Measurements from ENCODE around the gene SREBF1. TPM values are rescaled to one million over a fixed set of nuclear protein-coding genes. Genes with fewer than 3 reads are reported as not detected.

SREBF1 gene
- total RNA-seq, 1 donor from 2014 or later: 83.0 TPM

- H3K4me3 ChIP-seq (ENCODE audit: low read depth, low read length): no peak overlapping the region
- H3K36me3 ChIP-seq (ENCODE audit: control insufficient read depth, insufficient read depth, low read length): peaks cover 6% of the 10 kb centered on the region
- TF ChIP-seq, protein P1, sequence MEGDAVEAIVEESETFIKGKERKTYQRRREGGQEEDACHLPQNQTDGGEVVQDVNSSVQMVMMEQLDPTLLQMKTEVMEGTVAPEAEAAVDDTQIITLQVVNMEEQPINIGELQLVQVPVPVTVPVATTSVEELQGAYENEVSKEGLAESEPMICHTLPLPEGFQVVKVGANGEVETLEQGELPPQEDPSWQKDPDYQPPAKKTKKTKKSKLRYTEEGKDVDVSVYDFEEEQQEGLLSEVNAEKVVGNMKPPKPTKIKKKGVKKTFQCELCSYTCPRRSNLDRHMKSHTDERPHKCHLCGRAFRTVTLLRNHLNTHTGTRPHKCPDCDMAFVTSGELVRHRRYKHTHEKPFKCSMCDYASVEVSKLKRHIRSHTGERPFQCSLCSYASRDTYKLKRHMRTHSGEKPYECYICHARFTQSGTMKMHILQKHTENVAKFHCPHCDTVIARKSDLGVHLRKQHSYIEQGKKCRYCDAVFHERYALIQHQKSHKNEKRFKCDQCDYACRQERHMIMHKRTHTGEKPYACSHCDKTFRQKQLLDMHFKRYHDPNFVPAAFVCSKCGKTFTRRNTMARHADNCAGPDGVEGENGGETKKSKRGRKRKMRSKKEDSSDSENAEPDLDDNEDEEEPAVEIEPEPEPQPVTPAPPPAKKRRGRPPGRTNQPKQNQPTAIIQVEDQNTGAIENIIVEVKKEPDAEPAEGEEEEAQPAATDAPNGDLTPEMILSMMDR (IDR thresholded peaks at IDR 0.05; ENCODE audit: insufficient read depth, low read length, poor library complexity, severe bottlenecking): no peak
- no peak for DNase-seq (ENCODE audit: low read depth)
- no peaks in the 10 kb centered on the region for H3K27me3 ChIP-seq (ENCODE audit: control insufficient read depth, insufficient read depth, low read length)
Measured at GRCh38 chr17:17805575-17805974, 31.2 kb downstream of the SREBF1 start.

DNA sequence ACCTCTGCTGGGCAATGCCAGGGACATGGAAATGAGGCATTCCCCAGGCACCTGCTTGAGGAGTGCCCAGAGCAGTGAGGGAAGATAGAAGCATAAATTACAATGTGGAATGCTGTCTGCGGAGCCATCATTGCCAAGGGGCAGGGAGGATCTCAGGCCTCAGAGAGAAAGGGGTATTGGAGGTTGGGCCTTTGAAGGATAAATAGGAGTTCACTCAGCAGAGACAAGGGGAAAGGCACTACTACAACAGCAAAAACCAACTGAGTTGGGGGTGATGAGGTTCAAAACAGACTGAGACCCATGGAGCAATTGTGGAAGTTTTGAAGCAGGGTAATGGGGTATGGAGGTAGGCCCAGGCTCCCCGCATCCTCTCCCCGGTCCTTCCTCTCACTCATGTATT, 32.8 kb downstream of the SREBF1 start:
- peaks cover 6% of the 10 kb centered on the region for H3K36me3 ChIP-seq (ENCODE audit: control insufficient read depth, insufficient read depth, low read length)
- TF ChIP-seq, protein P1 (IDR thresholded peaks at IDR 0.05; ENCODE audit: insufficient read depth, low read length, poor library complexity, severe bottlenecking): no peak
- DNase-seq (ENCODE audit: low read depth): no peak
- H3K4me3 ChIP-seq (ENCODE audit: low read depth, low read length): no peak overlapping the region
- no peaks in the 10 kb centered on the region for H3K27me3 ChIP-seq (ENCODE audit: control insufficient read depth, insufficient read depth, low read length)

- Histone ChIP-seq H3K36me3 (ENCODE audit: control insufficient read depth, insufficient read depth, low read length) (peaks cover 4% of the 10 kb centered on the region), H3K27me3 (ENCODE audit: control insufficient read depth, insufficient read depth, low read length) (no peaks in the 10 kb centered on the region), H3K4me3 (ENCODE audit: low read depth, low read length) (no peak overlapping the region)
- DNase-seq (ENCODE audit: low read depth): no peak
- TF ChIP-seq, protein P1 (IDR thresholded peaks at IDR 0.05; ENCODE audit: insufficient read depth, low read length, poor library complexity, severe bottlenecking): no peak
Measured at GRCh38 chr17:17801800-17802481, 34.8 kb downstream of the SREBF1 start.

- TF ChIP-seq, protein P1 (IDR thresholded peaks at IDR 0.05; ENCODE audit: insufficient read depth, low read length, poor library complexity, severe bottlenecking): no peak
- H3K36me3 ChIP-seq (ENCODE audit: control insufficient read depth, insufficient read depth, low read length): peaks cover 3% of the 10 kb centered on the region
Measured at GRCh38 chr17:17800504-17801021, 36.2 kb downstream of the SREBF1 start.

DNA sequence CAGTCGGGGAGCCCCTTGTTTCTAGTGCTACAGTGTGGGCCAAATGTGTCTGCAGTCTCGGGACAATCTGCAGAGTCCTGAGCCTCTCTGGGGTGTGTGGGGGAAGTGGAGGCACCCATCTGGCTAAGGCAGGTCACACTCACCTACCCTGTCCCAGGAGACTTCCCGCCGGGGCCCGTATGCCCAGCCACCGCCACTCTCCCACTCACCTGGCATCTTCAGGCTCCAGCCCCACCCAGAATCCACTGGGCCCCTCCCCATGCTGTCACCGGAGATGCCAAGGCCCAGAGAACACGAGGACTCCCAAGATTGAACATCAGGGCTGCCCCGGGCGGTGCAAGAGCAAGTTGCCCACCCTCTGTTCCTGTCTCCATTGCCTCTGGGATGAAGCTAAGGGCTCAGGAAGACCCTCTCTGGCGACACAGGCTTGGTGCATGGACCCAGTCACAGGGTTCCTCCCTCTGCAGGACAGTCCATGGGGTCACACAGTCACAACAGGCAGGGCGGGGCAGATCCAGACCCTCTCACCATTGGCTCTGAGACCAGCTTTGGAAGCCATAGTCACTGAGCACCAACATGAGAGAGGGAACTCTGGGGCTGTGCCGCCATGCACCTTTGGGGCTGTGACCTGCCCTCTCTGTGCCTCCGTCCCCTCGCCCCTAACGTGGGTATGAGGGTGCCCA, 38.1 kb downstream of the SREBF1 start:
- TF ChIP-seq, protein P1 (IDR thresholded peaks at IDR 0.05; ENCODE audit: insufficient read depth, low read length, poor library complexity, severe bottlenecking): no peak
- DNase-seq (ENCODE audit: low read depth): no peak
- Histone ChIP-seq H3K27me3 (ENCODE audit: control insufficient read depth, insufficient read depth, low read length) (no peaks in the 10 kb centered on the region), H3K4me3 (ENCODE audit: low read depth, low read length) (no peak overlapping the region), H3K36me3 (ENCODE audit: control insufficient read depth, insufficient read depth, low read length) (peaks cover 1% of the 10 kb centered on the region)

More at GRCh38 chr17:17800504-17801021, 36.2 kb downstream of the SREBF1 start:
- Histone ChIP-seq H3K27me3 (ENCODE audit: control insufficient read depth, insufficient read depth, low read length) (no peaks in the 10 kb centered on the region), H3K4me3 (ENCODE audit: low read depth, low read length) (no peak overlapping the region)
- DNase-seq (ENCODE audit: low read depth): no peak
